ENCODE measurements around the gene C4A.
"Not testable (repeated sequence)": the region's sequence is repeated elsewhere in the genome, so short reads cannot be mapped to it uniquely, and the experiment has no call there.

C4A gene

GRCh38 chr6:31981744-31982143 is at the start of gene C4A:
Gene C4A (plus strand): TSS chr6:31982057. CDS start chr6:31982108, 51 bp downstream.
- not testable (repeated sequence) for H3K4me3 ChIP-seq (ENCODE audit: severe bottlenecking); H3K27me3 ChIP-seq (ENCODE audit: insufficient read depth, poor library complexity, severe bottlenecking); H3K9me3 ChIP-seq (ENCODE audit: severe bottlenecking); H3K27ac ChIP-seq (ENCODE audit: poor library complexity, severe bottlenecking); ATAC-seq (ENCODE audit: low read depth); DNase-seq (ENCODE audit: low spot score); H3K4me1 ChIP-seq (ENCODE audit: insufficient read depth, poor library complexity, severe bottlenecking)
- H3K36me3 ChIP-seq (ENCODE audit: low read depth), result peaks cover 10% of the 10 kb centered on the region

DNA sequence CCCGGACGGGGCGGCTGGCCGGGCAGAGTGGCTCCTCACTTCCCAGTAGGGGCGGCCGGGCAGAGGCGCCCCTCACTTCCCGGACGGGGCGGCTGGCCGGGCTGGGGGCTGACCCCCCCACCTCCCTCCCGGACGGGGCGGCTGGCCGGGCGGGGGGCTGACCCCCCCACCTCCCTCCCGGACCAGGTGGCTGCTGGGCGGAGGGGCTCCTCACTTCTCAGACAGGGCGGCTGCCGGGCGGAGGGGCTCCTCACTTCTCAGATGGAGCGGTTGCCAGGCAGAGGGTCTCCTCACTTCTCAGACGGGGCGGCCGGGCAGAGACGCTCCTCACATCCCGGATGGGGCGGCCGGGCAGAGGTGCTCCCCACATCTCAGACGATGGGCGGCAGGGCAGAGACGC is 49.7 kb upstream of the C4A start:
- H3K27ac ChIP-seq (ENCODE audit: poor library complexity, severe bottlenecking); ATAC-seq (ENCODE audit: low read depth): not testable (repeated sequence)

DNA sequence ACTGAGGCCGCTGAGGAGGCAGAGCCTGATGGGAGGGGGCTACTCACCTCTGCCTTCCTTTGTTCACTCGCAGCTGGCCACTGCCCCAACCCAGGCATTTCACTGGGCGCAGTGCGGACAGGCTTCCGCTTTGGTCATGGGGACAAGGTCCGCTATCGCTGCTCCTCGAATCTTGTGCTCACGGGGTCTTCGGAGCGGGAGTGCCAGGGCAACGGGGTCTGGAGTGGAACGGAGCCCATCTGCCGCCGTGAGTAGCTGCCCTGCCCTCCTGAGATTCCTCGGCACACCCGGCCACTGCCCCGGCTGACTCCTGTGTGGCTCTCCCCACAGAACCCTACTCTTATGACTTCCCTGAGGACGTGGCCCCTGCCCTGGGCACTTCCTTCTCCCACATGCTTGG is 48.3 kb upstream of the C4A start:
- no peaks in the 10 kb centered on the region for H3K4me1 ChIP-seq (ENCODE audit: insufficient read depth, poor library complexity, severe bottlenecking)
- no peak for ATAC-seq (ENCODE audit: low read depth)

More for the DNA sequence above, 49.7 kb upstream of the C4A start:
- H3K36me3 ChIP-seq (ENCODE audit: low read depth); H3K4me1 ChIP-seq (ENCODE audit: insufficient read depth, poor library complexity, severe bottlenecking); H3K9me3 ChIP-seq (ENCODE audit: severe bottlenecking); DNase-seq (ENCODE audit: low spot score); H3K27me3 ChIP-seq (ENCODE audit: insufficient read depth, poor library complexity, severe bottlenecking); H3K4me3 ChIP-seq (ENCODE audit: severe bottlenecking): not testable (repeated sequence)

GRCh38 chr6:31935021-31935420 is 46.8 kb upstream of the C4A start:
- H3K4me1 ChIP-seq (ENCODE audit: insufficient read depth, poor library complexity, severe bottlenecking), result no peaks in the 10 kb centered on the region
- H3K36me3 ChIP-seq (ENCODE audit: low read depth), result no peaks in the 10 kb centered on the region
- no peak for DNase-seq (ENCODE audit: low spot score)
- H3K27me3 ChIP-seq (ENCODE audit: insufficient read depth, poor library complexity, severe bottlenecking), result no peaks in the 10 kb centered on the region
- no peak for ATAC-seq (ENCODE audit: low read depth)
- no peak overlapping the region for H3K27ac ChIP-seq (ENCODE audit: poor library complexity, severe bottlenecking)
- H3K4me3 ChIP-seq (ENCODE audit: severe bottlenecking), result no peak overlapping the region
- H3K9me3 ChIP-seq (ENCODE audit: severe bottlenecking), result peaks cover 1% of the 10 kb centered on the region
- TF ChIP-seq, protein P1, sequence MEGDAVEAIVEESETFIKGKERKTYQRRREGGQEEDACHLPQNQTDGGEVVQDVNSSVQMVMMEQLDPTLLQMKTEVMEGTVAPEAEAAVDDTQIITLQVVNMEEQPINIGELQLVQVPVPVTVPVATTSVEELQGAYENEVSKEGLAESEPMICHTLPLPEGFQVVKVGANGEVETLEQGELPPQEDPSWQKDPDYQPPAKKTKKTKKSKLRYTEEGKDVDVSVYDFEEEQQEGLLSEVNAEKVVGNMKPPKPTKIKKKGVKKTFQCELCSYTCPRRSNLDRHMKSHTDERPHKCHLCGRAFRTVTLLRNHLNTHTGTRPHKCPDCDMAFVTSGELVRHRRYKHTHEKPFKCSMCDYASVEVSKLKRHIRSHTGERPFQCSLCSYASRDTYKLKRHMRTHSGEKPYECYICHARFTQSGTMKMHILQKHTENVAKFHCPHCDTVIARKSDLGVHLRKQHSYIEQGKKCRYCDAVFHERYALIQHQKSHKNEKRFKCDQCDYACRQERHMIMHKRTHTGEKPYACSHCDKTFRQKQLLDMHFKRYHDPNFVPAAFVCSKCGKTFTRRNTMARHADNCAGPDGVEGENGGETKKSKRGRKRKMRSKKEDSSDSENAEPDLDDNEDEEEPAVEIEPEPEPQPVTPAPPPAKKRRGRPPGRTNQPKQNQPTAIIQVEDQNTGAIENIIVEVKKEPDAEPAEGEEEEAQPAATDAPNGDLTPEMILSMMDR (IDR thresholded peaks at IDR 0.05; ENCODE audit: poor library complexity, severe bottlenecking), result no peak

More for the DNA sequence above, 48.3 kb upstream of the C4A start:
- no peak overlapping the region for H3K4me3 ChIP-seq (ENCODE audit: severe bottlenecking)
- H3K27me3 ChIP-seq (ENCODE audit: insufficient read depth, poor library complexity, severe bottlenecking), result no peaks in the 10 kb centered on the region
- H3K36me3 ChIP-seq (ENCODE audit: low read depth), result no peaks in the 10 kb centered on the region
- DNase-seq (ENCODE audit: low spot score), result no peak
- H3K9me3 ChIP-seq (ENCODE audit: severe bottlenecking), result peaks cover 1% of the 10 kb centered on the region
- H3K27ac ChIP-seq (ENCODE audit: poor library complexity, severe bottlenecking), result no peak overlapping the region
- TF ChIP-seq, protein P1 (IDR thresholded peaks at IDR 0.05; ENCODE audit: poor library complexity, severe bottlenecking), result no peak

DNA sequence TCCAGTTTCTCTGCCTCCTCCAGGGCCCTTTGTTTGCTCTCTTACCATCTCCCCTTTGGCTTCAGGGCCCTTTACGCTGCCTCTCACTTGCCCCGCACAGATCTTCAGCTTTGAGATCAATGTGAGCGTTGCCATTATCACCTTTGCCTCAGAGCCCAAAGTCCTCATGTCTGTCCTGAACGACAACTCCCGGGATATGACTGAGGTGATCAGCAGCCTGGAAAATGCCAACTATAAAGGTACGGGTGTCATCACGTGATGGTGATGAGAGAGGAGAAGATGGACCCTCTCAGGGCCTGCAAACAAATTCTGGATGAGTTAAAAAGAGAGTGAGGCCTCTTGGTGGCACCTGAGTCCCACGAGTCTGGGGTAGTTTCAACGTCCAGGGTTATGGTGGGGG is 46.0 kb upstream of the C4A start:
- no peak for ATAC-seq (ENCODE audit: low read depth)

DNA sequence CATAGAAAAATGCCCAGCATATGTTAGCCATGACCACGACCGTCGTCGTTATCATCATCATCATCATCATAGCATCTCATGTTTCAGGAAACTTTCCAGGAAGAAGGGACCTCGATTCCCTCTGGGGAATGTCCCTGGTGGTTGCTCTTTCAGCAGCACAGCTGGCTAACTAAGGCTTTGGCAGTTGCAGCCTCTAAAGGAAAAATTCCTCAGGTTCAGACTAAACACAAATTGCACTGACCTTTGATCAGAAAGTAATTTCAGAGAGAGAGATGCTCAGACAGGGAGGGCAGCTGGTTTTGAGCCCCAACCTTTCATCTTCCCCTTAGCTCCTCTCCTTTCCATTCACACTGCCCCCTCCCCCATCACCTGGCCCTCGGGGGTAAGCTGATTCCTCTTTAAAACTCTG is 41.6 kb upstream of the C4A start:
- Histone ChIP-seq H3K9me3 (ENCODE audit: severe bottlenecking) (no peaks in the 10 kb centered on the region), H3K36me3 (ENCODE audit: low read depth) (no peaks in the 10 kb centered on the region), H3K27ac (ENCODE audit: poor library complexity, severe bottlenecking) (no peak overlapping the region), H3K4me3 (ENCODE audit: severe bottlenecking) (no peak overlapping the region), H3K4me1 (ENCODE audit: insufficient read depth, poor library complexity, severe bottlenecking) (peaks cover 2% of the 10 kb centered on the region), H3K27me3 (ENCODE audit: insufficient read depth, poor library complexity, severe bottlenecking) (no peaks in the 10 kb centered on the region)
- ATAC-seq (ENCODE audit: low read depth) (no peak), DNase-seq (ENCODE audit: low spot score) (no peak)
- TF ChIP-seq, protein P1 (IDR thresholded peaks at IDR 0.05; ENCODE audit: poor library complexity, severe bottlenecking), result no peak

More for the DNA sequence above, 46.0 kb upstream of the C4A start:
- no peaks in the 10 kb centered on the region for H3K36me3 ChIP-seq (ENCODE audit: low read depth)
- TF ChIP-seq, protein P1 (IDR thresholded peaks at IDR 0.05; ENCODE audit: poor library complexity, severe bottlenecking), result no peak
- no peak overlapping the region for H3K4me3 ChIP-seq (ENCODE audit: severe bottlenecking)
- H3K27ac ChIP-seq (ENCODE audit: poor library complexity, severe bottlenecking), result no peak overlapping the region
- DNase-seq (ENCODE audit: low spot score), result no peak
- no peaks in the 10 kb centered on the region for H3K27me3 ChIP-seq (ENCODE audit: insufficient read depth, poor library complexity, severe bottlenecking)
- H3K4me1 ChIP-seq (ENCODE audit: insufficient read depth, poor library complexity, severe bottlenecking), result no peaks in the 10 kb centered on the region
- peaks cover under 1% of the 10 kb centered on the region for H3K9me3 ChIP-seq (ENCODE audit: severe bottlenecking)
